ENCODE measurements around the gene TUBGCP2.

Gene TUBGCP2, protein sequence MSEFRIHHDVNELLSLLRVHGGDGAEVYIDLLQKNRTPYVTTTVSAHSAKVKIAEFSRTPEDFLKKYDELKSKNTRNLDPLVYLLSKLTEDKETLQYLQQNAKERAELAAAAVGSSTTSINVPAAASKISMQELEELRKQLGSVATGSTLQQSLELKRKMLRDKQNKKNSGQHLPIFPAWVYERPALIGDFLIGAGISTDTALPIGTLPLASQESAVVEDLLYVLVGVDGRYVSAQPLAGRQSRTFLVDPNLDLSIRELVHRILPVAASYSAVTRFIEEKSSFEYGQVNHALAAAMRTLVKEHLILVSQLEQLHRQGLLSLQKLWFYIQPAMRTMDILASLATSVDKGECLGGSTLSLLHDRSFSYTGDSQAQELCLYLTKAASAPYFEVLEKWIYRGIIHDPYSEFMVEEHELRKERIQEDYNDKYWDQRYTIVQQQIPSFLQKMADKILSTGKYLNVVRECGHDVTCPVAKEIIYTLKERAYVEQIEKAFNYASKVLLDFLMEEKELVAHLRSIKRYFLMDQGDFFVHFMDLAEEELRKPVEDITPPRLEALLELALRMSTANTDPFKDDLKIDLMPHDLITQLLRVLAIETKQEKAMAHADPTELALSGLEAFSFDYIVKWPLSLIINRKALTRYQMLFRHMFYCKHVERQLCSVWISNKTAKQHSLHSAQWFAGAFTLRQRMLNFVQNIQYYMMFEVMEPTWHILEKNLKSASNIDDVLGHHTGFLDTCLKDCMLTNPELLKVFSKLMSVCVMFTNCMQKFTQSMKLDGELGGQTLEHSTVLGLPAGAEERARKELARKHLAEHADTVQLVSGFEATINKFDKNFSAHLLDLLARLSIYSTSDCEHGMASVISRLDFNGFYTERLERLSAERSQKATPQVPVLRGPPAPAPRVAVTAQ

GRCh38 chr10:133308421-133309099, at the start of gene TUBGCP2, which contains the start of gene ZNF511:
Gene TUBGCP2 (minus strand): TSS chr10:133308872. CDS start chr10:133302941, 5,931 bp downstream.
Gene ZNF511 (plus strand): TSS chr10:133308914. CDS start chr10:133308944, 30 bp downstream.
- peak; percentile 90 for DNase-seq

GRCh38 chr10:133357285-133358161, 48.9 kb upstream of the TUBGCP2 start, which contains the start of gene FUOM:
Gene FUOM (minus strand): TSS chr10:133358019. CDS start chr10:133358007, 12 bp downstream.
- peak; percentile 79 for DNase-seq

DNA sequence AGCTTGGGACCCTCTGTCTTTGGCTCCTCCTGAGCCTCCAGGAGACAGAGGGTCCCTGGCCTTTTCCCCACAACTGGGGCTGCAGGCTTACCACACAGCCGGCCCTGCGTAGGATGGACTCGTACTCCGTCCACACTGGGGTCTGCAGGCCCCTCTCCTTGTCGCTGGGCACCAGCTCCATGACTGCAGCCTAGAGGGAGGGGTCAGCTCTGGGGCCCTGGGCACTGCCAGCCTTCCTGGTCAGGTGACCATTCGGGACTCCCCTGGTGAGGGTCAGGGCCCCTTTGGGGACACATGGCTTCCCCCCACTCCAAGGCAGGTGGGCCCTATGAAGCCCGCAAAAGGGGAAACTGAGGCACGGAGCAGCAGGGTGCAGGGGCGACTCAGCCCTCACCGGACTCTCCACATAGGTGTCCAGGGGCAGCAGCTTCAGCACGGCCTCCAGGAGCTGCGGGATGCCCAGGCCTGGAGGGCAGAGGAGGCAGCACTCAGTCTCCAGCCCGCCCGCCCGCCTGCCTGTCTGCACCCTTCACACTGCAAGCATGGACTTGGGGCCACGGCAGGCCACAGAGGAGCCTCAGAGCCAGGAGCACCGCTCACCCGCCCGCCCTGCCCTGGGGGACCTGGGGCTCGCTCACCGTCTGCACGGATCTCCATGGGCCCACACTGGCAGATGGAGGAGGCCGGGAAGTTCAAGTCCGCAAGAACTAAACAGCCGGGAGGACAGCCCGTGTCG, 48.0 kb upstream of the TUBGCP2 start:
- peak; percentile 67 for DNase-seq

DNA sequence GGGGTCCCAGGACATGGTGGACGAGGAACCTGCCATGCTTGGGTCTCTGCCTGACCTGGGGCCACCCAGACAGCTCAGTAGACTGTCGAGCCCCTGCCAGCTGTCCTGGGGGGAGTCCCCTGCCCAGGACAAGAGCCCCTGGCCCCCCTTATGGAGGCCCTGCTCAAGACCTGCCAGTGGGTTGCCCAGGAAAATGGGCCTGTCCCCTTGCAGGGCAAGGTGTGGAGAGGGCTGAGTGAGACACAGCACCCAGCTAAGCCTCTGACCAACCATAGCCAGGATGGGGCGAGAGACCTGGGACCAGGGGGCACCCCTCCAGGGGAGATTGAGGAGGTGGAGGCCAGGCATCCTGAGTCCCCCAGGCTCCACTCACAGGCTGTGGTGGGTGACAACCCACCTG, 47.3 kb upstream of the TUBGCP2 start:
- DNase-seq, result no peak

DNA sequence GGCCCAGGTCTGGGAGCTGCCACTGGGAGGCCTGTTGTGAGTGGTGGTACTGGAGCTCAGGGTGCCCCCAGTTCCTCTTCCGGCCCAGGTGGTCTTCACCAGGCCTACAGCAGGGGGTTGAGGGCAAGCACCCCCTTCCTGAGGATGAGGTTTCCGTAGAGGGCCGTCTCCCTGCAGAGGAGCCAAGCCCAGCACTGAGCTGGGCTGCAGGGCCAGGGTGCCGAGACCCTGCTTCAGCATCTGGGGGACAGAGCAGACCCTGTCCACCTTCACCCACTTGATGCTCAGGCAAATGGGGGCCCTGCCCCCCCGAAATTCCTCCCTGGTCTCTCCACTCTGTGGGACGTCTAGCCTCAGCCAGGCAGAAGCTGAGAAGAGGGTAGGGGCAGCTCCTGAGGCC, 46.6 kb upstream of the TUBGCP2 start:
- DNase-seq, result no peak

- no peak for DNase-seq
Measured at GRCh38 chr10:133354672-133355240, 46.1 kb upstream of the TUBGCP2 start.

GRCh38 chr10:133353988-133354605, 45.4 kb upstream of the TUBGCP2 start:
- no peak for DNase-seq

DNA sequence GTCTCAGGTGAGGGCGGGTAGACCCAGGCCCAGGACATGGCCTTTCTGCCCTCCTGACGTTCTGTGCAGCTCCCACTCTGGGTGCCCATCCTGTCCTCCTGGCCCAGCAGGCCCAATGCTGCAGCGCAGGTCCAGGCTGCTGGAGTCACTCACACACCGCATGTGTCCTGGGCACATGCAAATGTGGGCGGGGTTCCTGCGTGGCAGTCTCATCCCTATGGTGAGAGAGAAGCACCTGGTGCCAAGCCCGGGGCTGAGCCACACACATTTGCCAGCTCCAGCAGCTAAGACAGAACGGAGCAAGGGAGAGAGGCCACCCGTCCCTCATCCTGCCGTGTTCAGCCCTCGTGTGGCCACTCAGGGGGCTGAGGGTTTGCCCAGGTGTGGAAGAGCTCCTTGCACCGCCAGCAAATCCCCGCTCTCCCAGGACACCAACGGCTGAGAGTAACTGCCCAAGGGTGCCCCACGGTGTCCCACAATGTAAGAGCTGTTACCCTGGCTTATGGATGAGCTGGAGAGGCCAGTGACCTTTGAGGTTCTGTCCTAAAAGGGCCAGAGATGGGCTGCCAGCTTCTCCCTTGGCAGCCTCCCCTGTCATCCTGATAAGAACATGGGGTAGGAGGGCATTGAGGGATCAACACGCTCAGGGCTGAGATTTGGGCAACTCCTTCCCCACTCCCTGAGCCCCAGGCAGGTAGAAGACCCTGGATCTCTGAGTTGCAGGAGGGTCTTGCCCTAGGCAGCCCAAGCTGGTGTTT, 44.7 kb upstream of the TUBGCP2 start:
- DNase-seq, result peak; percentile 43

DNA sequence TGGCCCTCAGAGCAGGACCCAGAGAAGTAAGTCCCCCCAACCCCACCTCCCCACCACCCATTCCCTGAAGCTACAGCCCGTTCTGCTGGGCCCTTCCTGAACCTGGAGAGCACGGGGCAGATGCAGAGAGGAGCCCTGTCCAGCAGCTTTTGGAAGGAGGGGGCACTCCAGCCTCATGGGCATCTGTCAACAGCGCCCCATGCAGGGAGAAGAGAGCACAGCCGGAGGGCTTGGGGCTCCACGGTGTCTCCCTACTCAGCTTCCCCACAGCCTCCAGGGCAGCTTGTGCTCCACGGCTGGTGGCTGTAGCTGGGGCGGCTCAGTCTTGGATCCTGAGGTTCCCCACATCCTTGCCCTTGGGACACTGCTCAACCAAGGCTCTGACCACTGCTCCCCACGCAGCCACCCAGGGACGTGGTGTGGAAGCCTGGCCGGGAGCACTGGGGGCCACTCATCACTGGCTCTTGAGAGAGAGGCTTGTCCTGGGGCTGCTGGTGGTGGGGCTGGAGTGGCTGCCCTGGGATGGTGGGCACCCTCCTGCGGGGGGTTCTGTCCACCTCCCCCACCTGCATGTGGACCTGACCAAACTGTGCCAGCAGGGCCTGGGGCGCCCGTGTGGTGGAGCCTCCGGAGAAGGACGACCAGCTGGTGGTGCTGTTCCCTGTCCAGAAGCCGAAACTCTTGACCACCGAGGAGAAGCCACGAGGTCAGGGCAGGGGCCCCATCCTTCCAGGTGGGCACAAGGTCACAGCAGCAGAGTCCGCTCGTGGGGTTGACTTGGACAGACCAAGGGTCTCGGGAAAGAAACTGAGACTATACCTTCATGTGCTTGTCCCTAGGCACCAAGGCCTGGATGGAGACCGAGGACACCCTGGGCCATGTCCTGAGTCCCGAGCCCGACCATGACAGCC, 43.0 kb upstream of the TUBGCP2 start:
- no peak for DNase-seq

- no peak for DNase-seq
Measured at GRCh38 chr10:133350950-133351329, 42.3 kb upstream of the TUBGCP2 start.

GRCh38 chr10:133350283-133350949, 41.7 kb upstream of the TUBGCP2 start:
- no peak for DNase-seq

GRCh38 chr10:133349577-133350011, 40.9 kb upstream of the TUBGCP2 start:
- no peak for DNase-seq

DNA sequence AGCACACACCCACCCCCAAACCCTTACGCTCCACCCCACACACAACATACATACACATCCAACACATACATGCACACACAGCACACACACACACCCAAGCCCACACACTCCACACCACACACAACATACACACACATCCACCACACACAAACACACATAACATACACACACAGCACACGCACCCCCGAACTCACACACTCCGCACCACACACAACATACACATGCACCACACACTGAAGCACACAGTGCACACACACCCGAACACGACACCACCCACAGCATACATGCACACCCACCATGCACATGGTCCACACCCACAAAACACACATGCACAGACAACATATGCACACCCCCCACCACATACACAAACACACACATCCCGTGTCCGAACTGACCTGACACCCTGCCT, 40.5 kb upstream of the TUBGCP2 start:
- DNase-seq, result no peak

GRCh38 chr10:133347710-133348517, 39.2 kb upstream of the TUBGCP2 start:
- DNase-seq, result peak; percentile 22

GRCh38 chr10:133346413-133346812, 37.7 kb upstream of the TUBGCP2 start:
- DNase-seq, result no peak

DNA sequence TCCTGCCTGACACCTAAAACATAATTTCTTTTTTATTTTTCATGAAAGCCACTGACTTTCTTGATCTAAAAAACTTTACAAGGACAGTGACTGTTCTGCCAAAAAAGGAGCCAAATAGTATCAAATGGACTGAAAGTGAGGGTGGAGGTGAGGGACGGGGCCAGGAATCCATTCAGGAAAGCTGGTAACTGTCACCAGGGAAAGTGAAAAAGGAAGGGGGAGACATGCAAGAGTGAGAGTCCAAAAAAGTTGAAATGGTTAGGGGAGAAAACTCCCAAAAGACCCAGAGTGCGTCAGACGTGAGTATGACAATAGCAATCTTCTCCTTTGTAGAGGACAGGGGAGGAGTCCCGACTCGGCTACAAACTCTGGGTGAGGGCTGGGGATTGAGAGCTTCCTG, 35.6 kb upstream of the TUBGCP2 start:
- no peak for DNase-seq

DNA sequence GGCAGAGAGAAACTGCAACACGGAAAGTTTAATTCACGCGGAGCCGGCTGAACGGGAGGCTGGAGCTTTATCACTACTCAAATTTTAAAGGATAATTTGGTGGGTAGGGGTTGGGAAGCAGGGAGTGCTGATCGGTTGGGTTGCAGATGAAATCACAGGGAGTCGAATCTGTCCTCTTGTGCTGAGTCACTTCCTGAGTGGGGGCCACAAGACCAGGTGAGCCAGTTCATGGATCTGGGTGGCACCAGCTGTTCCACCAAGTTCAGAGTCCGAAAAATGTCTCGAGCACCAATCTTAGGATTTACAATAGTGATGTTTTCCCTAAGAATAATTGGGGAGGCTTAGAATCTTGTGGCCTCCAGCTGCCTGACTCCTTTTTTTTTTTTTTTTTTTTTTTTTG, 34.9 kb upstream of the TUBGCP2 start:
- peak; percentile 61 for DNase-seq
